Breast epithelium (tissue), 3 donors: ENCODE results near the gene ELP5.

Source experiments
- CTCF ChIP-seq, 3 donors: fragments of 450-650 bp; IDR thresholded peaks; one replicate each; pipeline ENCODE4 v1.5.1; 2016 to 2017; ENCODE audit warnings: antibody characterized with exemption in 3 of 3, mild to moderate bottlenecking in 3 of 3, moderate library complexity in 3 of 3
- POLR2A ChIP-seq: fragments of 450-650 bp; IDR thresholded peaks from one replicate; pipeline ENCODE4 v1.6.1; 2016; ENCODE audit warnings: antibody characterized with exemption, mild to moderate bottlenecking, moderate library complexity
- POLR2AphosphoS5 ChIP-seq, 3 donors: sonication (generic); formaldehyde crosslinking; IDR thresholded peaks; one replicate each; pipeline ENCODE4 v1.6.1; 2017; ENCODE audit warnings: antibody characterized with exemption in 3 of 3

GRCh38 chr17:7295230-7296180 lies 43.5 kb downstream of the ELP5 start:
- TF ChIP-seq CTCF (IDR thresholded peaks at IDR 0.05): peak in 1 of 3 donors; percentile 17
- no peak for TF ChIP-seq POLR2AphosphoS5 (IDR thresholded peaks at IDR 0.05)
- TF ChIP-seq POLR2A: no peak
